Measurements from ENCODE around the gene USP38.

GRCh38 chr4:143240939-143241679, 56.4 kb downstream of the USP38 start:
- no peak for TF ChIP-seq EZH2 (IDR thresholded peaks at IDR 0.05; ENCODE audit: low read length, missing control alignments)
- TF ChIP-seq, protein P1, sequence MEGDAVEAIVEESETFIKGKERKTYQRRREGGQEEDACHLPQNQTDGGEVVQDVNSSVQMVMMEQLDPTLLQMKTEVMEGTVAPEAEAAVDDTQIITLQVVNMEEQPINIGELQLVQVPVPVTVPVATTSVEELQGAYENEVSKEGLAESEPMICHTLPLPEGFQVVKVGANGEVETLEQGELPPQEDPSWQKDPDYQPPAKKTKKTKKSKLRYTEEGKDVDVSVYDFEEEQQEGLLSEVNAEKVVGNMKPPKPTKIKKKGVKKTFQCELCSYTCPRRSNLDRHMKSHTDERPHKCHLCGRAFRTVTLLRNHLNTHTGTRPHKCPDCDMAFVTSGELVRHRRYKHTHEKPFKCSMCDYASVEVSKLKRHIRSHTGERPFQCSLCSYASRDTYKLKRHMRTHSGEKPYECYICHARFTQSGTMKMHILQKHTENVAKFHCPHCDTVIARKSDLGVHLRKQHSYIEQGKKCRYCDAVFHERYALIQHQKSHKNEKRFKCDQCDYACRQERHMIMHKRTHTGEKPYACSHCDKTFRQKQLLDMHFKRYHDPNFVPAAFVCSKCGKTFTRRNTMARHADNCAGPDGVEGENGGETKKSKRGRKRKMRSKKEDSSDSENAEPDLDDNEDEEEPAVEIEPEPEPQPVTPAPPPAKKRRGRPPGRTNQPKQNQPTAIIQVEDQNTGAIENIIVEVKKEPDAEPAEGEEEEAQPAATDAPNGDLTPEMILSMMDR (conservative IDR thresholded peaks at IDR 0.05 in 1 of 2, IDR thresholded peaks at IDR 0.05 in 1 of 2; ENCODE audit: low read depth in 1 of 2, low read length in 2 of 2): no peak
